IMR-90 (cell line): ENCODE results near the gene B9D1. TPM values are rescaled to one million over a fixed set of nuclear protein-coding genes. Genes with fewer than 3 reads are reported as not detected.

Source experiments
- ATAC-seq: fragments of 200-7000 bp; cut with Tn5 transposase; 2 replicates; pipeline ENCODE4 v1.9.1; 2020; ENCODE audit warnings: low read depth, mild to moderate bottlenecking, moderate library complexity
- BruUV-seq: library from RNA; stranded (reverse); fragments of 400-500 nt; replicated peaks from 2 replicates; lab custom pipeline; 2021; lab: Mats Ljungman, UMichigan
- CTCF ChIA-PET: fragments of 300-600 bp; formaldehyde crosslinking; extraction: SDS; loops from one replicate; lab custom pipeline; 2021; ENCODE audit warnings: antibody characterized with exemption; lab: Yijun Ruan, JAX
- POLR2A ChIA-PET: fragments of 300-600 bp; sonication (Branson Sonifier 250); formaldehyde crosslinking; loops from one replicate; lab custom pipeline; 2022; ENCODE audit warnings: antibody characterized with exemption; ENCODE audit not compliant: unreplicated experiment; lab: Charles Lee
- DNase-seq: peaks from one replicate; pipeline ENCODE4 v3.0.0; 2013
- H2AFZ ChIP-seq: replicated peaks from 2 replicates; pipeline ENCODE3; 2013; ENCODE audit warnings: low read length, mild to moderate bottlenecking; ENCODE audit not compliant: poor library complexity
- H2AK5ac ChIP-seq: 2 replicates; pipeline ENCODE4 v1.6.1; 2013; ENCODE audit warnings: low read depth, low read length, inconsistent platforms
- H2AK9ac ChIP-seq: replicated peaks from 2 replicates; pipeline ENCODE3; 2013; ENCODE audit warnings: mild to moderate bottlenecking, low read depth, low read length, moderate library complexity; ENCODE audit not compliant: poor library complexity
- H2BK120ac ChIP-seq: 2 replicates; pipeline ENCODE4 v1.6.1; 2013; ENCODE audit warnings: low read depth, low read length, inconsistent platforms
- H2BK15ac ChIP-seq: 3 replicates; pipeline ENCODE4 v1.6.1; 2013; ENCODE audit warnings: low read depth, low read length, inconsistent platforms
- H2BK20ac ChIP-seq: 2 replicates; pipeline ENCODE4 v1.6.1; 2013; ENCODE audit warnings: low read depth, mild to moderate bottlenecking, inconsistent platforms, low read length, moderate library complexity
- H2BK5ac ChIP-seq: 2 replicates; pipeline ENCODE4 v1.6.1; 2013; ENCODE audit warnings: mild to moderate bottlenecking, low read depth, low read length, inconsistent platforms; ENCODE audit not compliant: poor library complexity, severe bottlenecking
- H3K14ac ChIP-seq: replicated peaks from 2 replicates; pipeline ENCODE4 v1.6.1; 2013; ENCODE audit warnings: low read depth, low read length, inconsistent platforms
- H3K18ac ChIP-seq: 2 replicates; pipeline ENCODE4 v1.6.1; 2013; ENCODE audit warnings: low read depth, low read length, control low read depth
- H3K23ac ChIP-seq: 2 replicates; pipeline ENCODE4 v1.6.1; 2013; ENCODE audit warnings: low read depth, low read length, inconsistent platforms
- H3K27ac ChIP-seq: 2 replicates; pipeline ENCODE4 v1.5.1; 2013; ENCODE audit warnings: mild to moderate bottlenecking, control low read depth, low read length; ENCODE audit not compliant: insufficient read depth
- H3K27me3 ChIP-seq: 2 replicates; pipeline ENCODE4 v1.6.1; 2013; ENCODE audit warnings: low read length; ENCODE audit not compliant: control insufficient read depth, insufficient read depth
- H3K36me3 ChIP-seq: 2 replicates; pipeline ENCODE4 v1.6.1; 2013; ENCODE audit warnings: low read length, mixed read lengths; ENCODE audit not compliant: control insufficient read depth, insufficient read depth
- H3K4ac ChIP-seq: 2 replicates; pipeline ENCODE4 v1.6.1; 2013; ENCODE audit warnings: low read depth, low read length, inconsistent platforms
- H3K4me1 ChIP-seq: 2 replicates; pipeline ENCODE4 v1.6.1; 2013; ENCODE audit warnings: low read length, mixed read lengths; ENCODE audit not compliant: control insufficient read depth, insufficient read depth
- H3K4me2 ChIP-seq: 2 replicates; pipeline ENCODE4 v1.6.1; 2013; ENCODE audit warnings: low read depth, mild to moderate bottlenecking, control low read depth, low read length, moderate library complexity
- H3K4me3 ChIP-seq: 2 replicates; pipeline ENCODE4 v1.5.1; 2013; ENCODE audit warnings: low read depth, mild to moderate bottlenecking, control low read depth, low read length, moderate library complexity; ENCODE audit not compliant: insufficient read depth
- H3K56ac ChIP-seq: 2 replicates; pipeline ENCODE4 v1.6.1; 2013; ENCODE audit warnings: low read length, inconsistent platforms; ENCODE audit not compliant: insufficient read depth; ENCODE audit errors: extremely low read depth
- H3K79me1 ChIP-seq, 2 experiments: 2 replicates each; pipeline ENCODE4 v1.6.1; 2013; ENCODE audit warnings: low read length in 2 of 2, inconsistent platforms in 1 of 2, low read depth in 1 of 2
- H3K9ac ChIP-seq: 2 replicates; pipeline ENCODE4 v1.6.1; 2013; ENCODE audit warnings: low read depth, low read length, control low read depth
- H3K9me1 ChIP-seq: 2 replicates; pipeline ENCODE4 v1.6.1; 2013; ENCODE audit warnings: low read length, inconsistent platforms; ENCODE audit not compliant: insufficient read depth
- H3K9me3 ChIP-seq: 2 replicates; pipeline ENCODE4 v1.6.1; 2013; ENCODE audit warnings: low read length; ENCODE audit not compliant: control insufficient read depth, insufficient read depth
- H4K20me1 ChIP-seq: 2 replicates; pipeline ENCODE4 v1.6.1; 2013; ENCODE audit warnings: low read length, inconsistent platforms; ENCODE audit not compliant: insufficient read depth
- H4K5ac ChIP-seq: 2 replicates; pipeline ENCODE4 v1.6.1; 2013; ENCODE audit warnings: mild to moderate bottlenecking, low read depth, low read length, control low read depth
- H4K8ac ChIP-seq, 2 experiments: 2 replicates each; pipeline ENCODE4 v1.6.1; 2013; ENCODE audit warnings: low read depth in 2 of 2, low read length in 2 of 2, control low read depth in 1 of 2, inconsistent platforms in 1 of 2
- H4K91ac ChIP-seq: 2 replicates; pipeline ENCODE4 v1.6.1; 2013; ENCODE audit warnings: low read depth, low read length, inconsistent platforms; ENCODE audit not compliant: insufficient read depth
- BHLHE40 ChIP-seq: fragments of 150-350 bp; IDR thresholded peaks from 2 replicates; pipeline ENCODE4 v1.6.1; 2016; ENCODE audit warnings: mild to moderate bottlenecking, low read depth, low read length
- CEBPB ChIP-seq: IDR thresholded peaks from 2 replicates; pipeline ENCODE4 v1.6.1; 2012; ENCODE audit warnings: low read depth, low read length, improper control_type of control experiment
- CHD1 ChIP-seq: IDR thresholded peaks from 2 replicates; pipeline ENCODE4 v1.6.1; 2012; ENCODE audit warnings: low read depth, low read length, improper control_type of control experiment
- FOS ChIP-seq: fragments of 150-350 bp; IDR thresholded peaks from 2 replicates; pipeline ENCODE4 v1.6.1; 2016; ENCODE audit warnings: low read depth, low read length
- MAFK ChIP-seq: IDR thresholded peaks from 2 replicates; pipeline ENCODE4 v1.6.1; 2012; ENCODE audit warnings: low read depth, low read length, improper control_type of control experiment
- MAZ ChIP-seq: IDR thresholded peaks from 2 replicates; pipeline ENCODE4 v1.6.1; 2012; ENCODE audit warnings: low read depth, mild to moderate bottlenecking, low read length, improper control_type of control experiment, moderate library complexity, borderline replicate concordance
- MXI1 ChIP-seq: IDR thresholded peaks from 2 replicates; pipeline ENCODE4 v1.6.1; 2012; ENCODE audit warnings: low read depth, mild to moderate bottlenecking, low read length, moderate library complexity, borderline replicate concordance
- NFE2L2 ChIP-seq: fragments of 150-350 bp; IDR thresholded peaks from 2 replicates; pipeline ENCODE4 v1.6.1; 2016; ENCODE audit warnings: low read depth, mild to moderate bottlenecking, low read length
- POLR2A ChIP-seq: IDR thresholded peaks from 2 replicates; pipeline ENCODE4 v1.6.1; 2012; ENCODE audit warnings: mild to moderate bottlenecking, low read depth, low read length
- RAD21 ChIP-seq: IDR thresholded peaks from 2 replicates; pipeline ENCODE4 v1.6.1; 2012; ENCODE audit warnings: low read length, improper control_type of control experiment
- RCOR1 ChIP-seq: IDR thresholded peaks from 2 replicates; pipeline ENCODE4 v1.6.1; 2012; ENCODE audit warnings: mild to moderate bottlenecking, low read length, improper control_type of control experiment; ENCODE audit not compliant: insufficient replicate concordance
- RFX5 ChIP-seq: IDR thresholded peaks from 2 replicates; pipeline ENCODE4 v1.8.0; 2012; ENCODE audit warnings: low read depth, mild to moderate bottlenecking, low read length, moderate library complexity
- SMC3 ChIP-seq: fragments of 150-350 bp; IDR thresholded peaks from 2 replicates; pipeline ENCODE4 v1.6.1; 2016; ENCODE audit warnings: low read depth, mild to moderate bottlenecking, antibody characterized with exemption, low read length, moderate library complexity
- WGBS, 2 experiments: methylation state at CpG; one replicate each; pipeline versions ENCODE4 v1.1.5 to v1.1.7; 2013; ENCODE audit warnings: missing lambda C conversion rate in 2 of 2; ENCODE audit not compliant: insufficient read length in 1 of 2; ENCODE audit errors: extremely low coverage in 2 of 2; 5-methylcytosine and 5-hydroxymethylcytosine counted together
- dilution Hi-C: fragments of 300-500 bp; cut with HindIII; formaldehyde crosslinking; loops from one replicate; pipeline ENCODE4 v1.14.3; 2018; ENCODE audit warnings: low sequenced_read_pairs; ENCODE audit not compliant: unreplicated experiment
- in situ Hi-C: fragments of 300-500 bp; cut with MboI; formaldehyde crosslinking; loops from 3 replicates; pipeline ENCODE4 v1.14.3; 2019; ENCODE audit warnings: low sequenced_read_pairs, inconsistent platforms, mixed read lengths
- intact Hi-C: fragments of 100-400 bp; cut with micrococcal nuclease; formaldehyde crosslinking; loops from 2 replicates; pipeline ENCODE4 v1.10.0; 2022
- polyA plus RNA-seq, 3 experiments: library from polyadenylated mRNA; depleted of rRNA; stranded (reverse); fragments of >200 nt; gene quantifications; 2 replicates each; pipeline ENCODE4 v1.2.3, GENCODE V29; 2012; ENCODE audit warnings: low replicate concordance in 1 of 3
- total RNA-seq: library from RNA; depleted of rRNA; stranded (reverse); fragments of >200 nt; gene quantifications from 2 replicates; pipeline ENCODE4 v1.2.3, GENCODE V29; 2012
- TF ChIP-seq, protein P1 (sequence below): fragments of 150-350 bp; IDR thresholded peaks from 2 replicates; pipeline ENCODE4 v1.6.1; 2016; ENCODE audit warnings: low read depth, mild to moderate bottlenecking, low read length, moderate library complexity, borderline replicate concordance
- TF ChIP-seq, protein P2 (sequence below): conservative IDR thresholded peaks from 2 replicates; pipeline ENCODE4 v1.5.1; 2012; ENCODE audit warnings: mild to moderate bottlenecking, low read depth, low read length, improper control_type of control experiment
- TF ChIP-seq, protein P3 (sequence below): fragments of 150-350 bp; IDR thresholded peaks from 2 replicates; pipeline ENCODE4 v1.6.1; 2017; ENCODE audit warnings: mild to moderate bottlenecking, antibody characterized with exemption, low read length, low read depth

Gene B9D1
- total and polyA plus RNA-seq, 2 of the 4 experiments (the other 2 are of a cell fraction): 42.5 to 43.8 TPM

DNA sequence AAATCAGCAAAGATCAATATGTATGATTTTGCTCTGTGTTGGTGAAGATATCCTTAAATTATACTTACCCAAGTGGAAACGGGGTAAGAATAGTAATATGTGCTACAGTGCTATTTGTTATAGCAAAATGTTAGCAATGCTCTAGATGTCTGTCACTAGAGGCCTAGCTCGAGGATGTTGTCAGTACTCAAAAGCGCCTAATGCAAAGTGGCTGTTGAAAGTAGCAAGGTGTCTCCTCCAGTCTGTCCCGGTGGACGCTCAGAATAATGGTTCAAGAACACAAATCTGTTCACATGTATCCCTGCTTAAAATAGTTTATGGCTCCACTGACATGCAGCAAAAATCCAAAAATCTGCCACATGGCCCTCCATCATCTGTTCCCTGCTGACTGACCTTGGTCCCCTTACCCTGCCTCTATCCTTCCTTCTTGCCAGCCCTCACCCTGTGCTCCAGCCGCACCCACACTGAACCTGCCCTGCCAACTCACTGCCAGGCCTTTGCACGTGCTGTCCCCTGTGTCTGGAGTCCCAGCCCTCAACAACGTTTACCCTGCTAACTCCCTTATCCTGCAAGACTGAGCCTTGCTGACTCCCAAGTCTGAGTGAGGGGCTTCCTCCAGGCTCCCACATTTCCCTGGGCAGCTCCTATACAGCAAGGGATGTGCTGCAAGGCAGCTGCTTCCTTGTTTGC, 38.9 kb upstream of the B9D1 start:
- Histone ChIP-seq H2AK9ac (no peak overlapping the region), H3K79me1 (no peaks in the 10 kb centered on the region), H3K4me3 (no peak overlapping the region), H4K5ac (no peak overlapping the region), H2BK20ac (no peak overlapping the region), H3K23ac (no peak overlapping the region), H2BK15ac (no peak overlapping the region), H3K4ac (no peak overlapping the region), H3K4me2 (no peak overlapping the region), H4K91ac (no peak overlapping the region), H3K9ac (no peak overlapping the region), H4K20me1 (no peaks in the 10 kb centered on the region), H3K14ac (no peak overlapping the region), H2BK120ac (no peak overlapping the region), H4K8ac (no peak overlapping the region), H2AFZ (no peak overlapping the region), H2AK5ac (peak overlapping the region; percentile 48), H3K18ac (no peak overlapping the region; the same call in 1 of the 2 replicates), H3K27ac (no peak overlapping the region), H3K4me1 (peaks cover 10% of the 10 kb centered on the region), H2BK5ac (no peak overlapping the region), H3K36me3 (no peaks in the 10 kb centered on the region), H3K27me3 (no peaks in the 10 kb centered on the region), H3K56ac (no peak overlapping the region), H3K9me3 (no peaks in the 10 kb centered on the region), H3K9me1 (peaks cover 7% of the 10 kb centered on the region; the same call in 1 of the 2 replicates)
- ChIA-PET CTCF (no interaction called here), POLR2A (no interaction called here)
- intact Hi-C loops: no loop called here
- no peak for DNase-seq
- TF ChIP-seq POLR2A: no peak
- TF ChIP-seq MXI1: no peak
- TF ChIP-seq, protein P1, sequence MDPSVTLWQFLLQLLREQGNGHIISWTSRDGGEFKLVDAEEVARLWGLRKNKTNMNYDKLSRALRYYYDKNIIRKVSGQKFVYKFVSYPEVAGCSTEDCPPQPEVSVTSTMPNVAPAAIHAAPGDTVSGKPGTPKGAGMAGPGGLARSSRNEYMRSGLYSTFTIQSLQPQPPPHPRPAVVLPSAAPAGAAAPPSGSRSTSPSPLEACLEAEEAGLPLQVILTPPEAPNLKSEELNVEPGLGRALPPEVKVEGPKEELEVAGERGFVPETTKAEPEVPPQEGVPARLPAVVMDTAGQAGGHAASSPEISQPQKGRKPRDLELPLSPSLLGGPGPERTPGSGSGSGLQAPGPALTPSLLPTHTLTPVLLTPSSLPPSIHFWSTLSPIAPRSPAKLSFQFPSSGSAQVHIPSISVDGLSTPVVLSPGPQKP: no peak
- TF ChIP-seq MAZ: no peak
- TF ChIP-seq, protein P2, sequence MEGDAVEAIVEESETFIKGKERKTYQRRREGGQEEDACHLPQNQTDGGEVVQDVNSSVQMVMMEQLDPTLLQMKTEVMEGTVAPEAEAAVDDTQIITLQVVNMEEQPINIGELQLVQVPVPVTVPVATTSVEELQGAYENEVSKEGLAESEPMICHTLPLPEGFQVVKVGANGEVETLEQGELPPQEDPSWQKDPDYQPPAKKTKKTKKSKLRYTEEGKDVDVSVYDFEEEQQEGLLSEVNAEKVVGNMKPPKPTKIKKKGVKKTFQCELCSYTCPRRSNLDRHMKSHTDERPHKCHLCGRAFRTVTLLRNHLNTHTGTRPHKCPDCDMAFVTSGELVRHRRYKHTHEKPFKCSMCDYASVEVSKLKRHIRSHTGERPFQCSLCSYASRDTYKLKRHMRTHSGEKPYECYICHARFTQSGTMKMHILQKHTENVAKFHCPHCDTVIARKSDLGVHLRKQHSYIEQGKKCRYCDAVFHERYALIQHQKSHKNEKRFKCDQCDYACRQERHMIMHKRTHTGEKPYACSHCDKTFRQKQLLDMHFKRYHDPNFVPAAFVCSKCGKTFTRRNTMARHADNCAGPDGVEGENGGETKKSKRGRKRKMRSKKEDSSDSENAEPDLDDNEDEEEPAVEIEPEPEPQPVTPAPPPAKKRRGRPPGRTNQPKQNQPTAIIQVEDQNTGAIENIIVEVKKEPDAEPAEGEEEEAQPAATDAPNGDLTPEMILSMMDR: no peak
- TF ChIP-seq RAD21: no peak
- TF ChIP-seq SMC3: no peak
- no peak for TF ChIP-seq FOS
- no peak for TF ChIP-seq BHLHE40
- TF ChIP-seq CHD1: no peak
- no peak for TF ChIP-seq CEBPB
- TF ChIP-seq, protein P3, sequence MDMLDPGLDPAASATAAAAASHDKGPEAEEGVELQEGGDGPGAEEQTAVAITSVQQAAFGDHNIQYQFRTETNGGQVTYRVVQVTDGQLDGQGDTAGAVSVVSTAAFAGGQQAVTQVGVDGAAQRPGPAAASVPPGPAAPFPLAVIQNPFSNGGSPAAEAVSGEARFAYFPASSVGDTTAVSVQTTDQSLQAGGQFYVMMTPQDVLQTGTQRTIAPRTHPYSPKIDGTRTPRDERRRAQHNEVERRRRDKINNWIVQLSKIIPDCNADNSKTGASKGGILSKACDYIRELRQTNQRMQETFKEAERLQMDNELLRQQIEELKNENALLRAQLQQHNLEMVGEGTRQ: no peak
- no peak for TF ChIP-seq RFX5
- TF ChIP-seq RCOR1: no peak
- no peak for TF ChIP-seq MAFK
- TF ChIP-seq NFE2L2: no peak
- dilution Hi-C loops: no loop called here
- in situ Hi-C loops: no loop called here
- WGBS, 2 experiments: 59% methylated on average over 3 of the region's 8 CpGs; no CpG with 5 or more reads in 1 of the 2 experiments
- no peak; the same call in 1 of the 2 replicates for ATAC-seq
- no TSS peak for BruUV-seq
